Retina (tissue), 1 donor: ENCODE results near the gene ARHGEF39.
A peak's percentile ranks its signal among the peaks of the same experiment; 100 is the strongest.
"Not testable (repeated sequence)": the region's sequence is repeated elsewhere in the genome, so short reads cannot be mapped to it uniquely, and the experiment has no call there.

Source experiments
- DNase-seq: peaks from one replicate; pipeline ENCODE4 v3.0.0-alpha.2; 2016

Gene ARHGEF39

GRCh38 chr9:35649431-35650340 is 15.3 kb downstream of the ARHGEF39 start:
- no peak for DNase-seq

GRCh38 chr9:35646533-35647265 is 18.3 kb downstream of the ARHGEF39 start:
- peak; percentile 97 for DNase-seq

- DNase-seq: no peak
Measured at GRCh38 chr9:35646153-35646532, 18.9 kb downstream of the ARHGEF39 start.

- not testable (repeated sequence) for DNase-seq
Measured at GRCh38 chr9:35645736-35646135, 19.3 kb downstream of the ARHGEF39 start.

GRCh38 chr9:35643046-35643445 is 21.9 kb downstream of the ARHGEF39 start:
- DNase-seq: no peak

- DNase-seq: not testable (repeated sequence)
Measured at GRCh38 chr9:35641478-35641877, 23.5 kb downstream of the ARHGEF39 start.

- DNase-seq: not testable (repeated sequence)
Measured at GRCh38 chr9:35640431-35640830, 24.6 kb downstream of the ARHGEF39 start.

- no peak for DNase-seq
Measured at GRCh38 chr9:35639631-35640030, 25.4 kb downstream of the ARHGEF39 start.

- DNase-seq: not testable (repeated sequence)
Measured at GRCh38 chr9:35639225-35639624, 25.8 kb downstream of the ARHGEF39 start.

- not testable (repeated sequence) for DNase-seq
Measured at GRCh38 chr9:35638751-35639150, 26.2 kb downstream of the ARHGEF39 start.

- not testable (repeated sequence) for DNase-seq
Measured at GRCh38 chr9:35637427-35637955, 27.5 kb downstream of the ARHGEF39 start.

- DNase-seq: not testable (repeated sequence)
Measured at GRCh38 chr9:35636877-35637246, 28.1 kb downstream of the ARHGEF39 start.

GRCh38 chr9:35636135-35636876 is 28.7 kb downstream of the ARHGEF39 start:
- DNase-seq: no peak

GRCh38 chr9:35635730-35636129 is 29.3 kb downstream of the ARHGEF39 start:
- DNase-seq: no peak

GRCh38 chr9:35629597-35629996 is 35.4 kb downstream of the ARHGEF39 start:
- DNase-seq: no peak

- no peak for DNase-seq
Measured at GRCh38 chr9:35628389-35628991, 36.5 kb downstream of the ARHGEF39 start.

GRCh38 chr9:35627575-35627974 is 37.4 kb downstream of the ARHGEF39 start:
- no peak for DNase-seq

- DNase-seq: no peak
Measured at GRCh38 chr9:35619800-35620158, 45.2 kb downstream of the ARHGEF39 start.

GRCh38 chr9:35618854-35619799 is 45.9 kb downstream of the ARHGEF39 start:
- DNase-seq: no peak

GRCh38 chr9:35618325-35618727 is 46.7 kb downstream of the ARHGEF39 start, which contains the start of gene CD72:
CD72 (minus strand) TSS chr9:35618413; CDS start chr9:35618303, 110 bp downstream.
- DNase-seq: peak; percentile 63

- no peak for DNase-seq
Measured at GRCh38 chr9:35617548-35617947, 47.4 kb downstream of the ARHGEF39 start.
